Measurements from ENCODE around the gene FOXN1. TPM values are rescaled to one million over a fixed set of nuclear protein-coding genes. Genes with fewer than 3 reads are reported as not detected.

FOXN1 gene
- total and polyA plus RNA-seq, 10 of the 15 experiments (the other 5 are each of a cell fraction or from before 2014, with no cell fraction given): not detected

GRCh38 chr17:28547623-28548416 is 41.7 kb downstream of the FOXN1 start:
- 40% methylated on average over 26 of the region's 26 CpGs for WGBS (ENCODE audit: insufficient coverage, insufficient replicate concordance, low lambda C conversion rate, missing lambda C conversion rate)
- in situ Hi-C loops (cut with MboI): loop anchor here (5.0 to 10.0 kb wide), 2 partner anchors 51 to 173 kb away; partner anchors contain the start of genes SARM1 and VTN
- Histone ChIP-seq H3K4me1 (ENCODE audit: control insufficient read depth, insufficient read depth, low read length) (peaks cover 38% of the 10 kb centered on the region), H2AFZ (ENCODE audit: control insufficient read depth, low read depth, low read length) (peak overlapping the region; percentile 76), H3K79me2 (ENCODE audit: control insufficient read depth, insufficient read depth, low read length) (peaks cover 50% of the 10 kb centered on the region), H3K4me3 (peak overlapping the region; percentile 98; the same call in 1 of the 2 replicates), H3K9me3 (replicated peaks; ENCODE audit: control insufficient read depth, insufficient read depth, low read length) (no peaks in the 10 kb centered on the region), H4K20me1 (ENCODE audit: control insufficient read depth, insufficient read depth) (no peaks in the 10 kb centered on the region), H3K27me3 (replicated peaks in 1 of 2; ENCODE audit: control insufficient read depth in 2 of 2, insufficient read depth in 2 of 2, low read length in 1 of 2) (no peaks in the 10 kb centered on the region), H3K4me2 (ENCODE audit: control insufficient read depth, insufficient read depth) (peak overlapping the region; percentile 97), H3K36me3 (ENCODE audit: control insufficient read depth in 2 of 2, insufficient read depth in 2 of 2, low read length in 1 of 2) (peaks cover 2 to 3% of the 10 kb centered on the region in 2 experiments; a peak in 1 of 4 replicates), H3K27ac (ENCODE audit: control insufficient read depth, insufficient read depth) (peak overlapping the region; percentile 73), H3K9ac (ENCODE audit: control insufficient read depth, insufficient read depth, low read length) (peak overlapping the region; percentile 57)
- intact Hi-C loops (cut with micrococcal nuclease; ENCODE audit: unreplicated experiment): loop anchor here (1.0 to 10.0 kb wide), 4 partner anchors 51 to 173 kb away; partner anchors contain the start of genes SARM1, SPAG5 and VTN
- RAD21 ChIA-PET (ENCODE audit: unreplicated experiment): interaction anchor here (0.8 to 8.3 kb wide), 13 partner anchors 12 to 172 kb away, joined by 3 to 102 read pairs (median 5); partner anchors contain the start of genes ALDOC, PIGS and RPL23A
- peak; percentile 63 for ATAC-seq
- CTCF ChIA-PET: interaction anchor here (0.6 to 13.9 kb wide), 24 partner anchors 9 to 348 kb away, joined by 3 to 316 read pairs (median 4); partner anchors contain the start of genes ALDOC, IFT20, PIGS and RSKR
- DNase-seq (ENCODE audit: low read depth, low spot score): peak; percentile 73
- SMC1A ChIA-PET (ENCODE audit: uncharacterized antibody, unreplicated experiment): interaction anchor here (1.0 to 6.1 kb wide), 9 partner anchors 22 to 65 kb away, joined by 3 to 89 read pairs (median 5); partner anchors contain the start of gene PIGS
- no TSS peak for BruUV-seq (replicated peaks)
- POLR2A ChIA-PET: interaction anchor here (0.8 to 9.1 kb wide), 10 partner anchors 9 to 172 kb away, joined by 3 to 148 read pairs (median 4); partner anchors contain the start of genes ALDOC, PIGS and RPL23A
- FAIRE-seq: peak; percentile 93
- TF ChIP-seq CEBPZ (IDR thresholded peaks at IDR 0.05; ENCODE audit: low read depth, low read length) (no peak), NR2F1 (conservative IDR thresholded peaks at IDR 0.05) (0 out of 2 replicates have a peak, but pooled peaks have one; percentile 25), HCFC1 (IDR thresholded peaks at IDR 0.05; ENCODE audit: low read length) (no peak), RB1 (IDR thresholded peaks at IDR 0.05; ENCODE audit: borderline replicate concordance) (0 out of 2 replicates have a peak, but pooled peaks have one; percentile 60), NR2C1 (IDR thresholded peaks at IDR 0.05) (peak; percentile 53; the same call in 1 of the 2 replicates), ZNF24 (IDR thresholded peaks at IDR 0.05) (no peak), MTA3 (IDR thresholded peaks at IDR 0.05; ENCODE audit: borderline replicate concordance, low read length) (no peak), EED (IDR thresholded peaks at IDR 0.05; ENCODE audit: low read depth) (peak; percentile 35; the same call in 1 of the 2 replicates), RAD21 (IDR thresholded peaks at IDR 0.05; ENCODE audit: insufficient read depth, low read depth, low read length) (peak; percentile 55), RCOR1 (conservative IDR thresholded peaks at IDR 0.05; ENCODE audit: low read depth, low read length) (0 out of 2 replicates have a peak, but pooled peaks have one; percentile 61), ZBTB33 (IDR thresholded peaks at IDR 0.05) (peak; percentile 80; the same call in 1 of the 2 replicates), DPF2 (IDR thresholded peaks at IDR 0.05) (peak; percentile 63), MEF2B (IDR thresholded peaks at IDR 0.05; ENCODE audit: partially characterized antibody, poor library complexity, severe bottlenecking) (peak; percentile 27), NBN (IDR thresholded peaks at IDR 0.05) (peak; percentile 65; the same call in 1 of the 2 replicates), GABPA (IDR thresholded peaks at IDR 0.05; ENCODE audit: low read depth) (no peak), MLLT1 (IDR thresholded peaks at IDR 0.05) (0 out of 2 replicates have a peak, but pooled peaks have one; percentile 37)

Data from GM12878 (cell line).